ENCODE measurements around the gene LGALSL.

- TF ChIP-seq ZFP30 (CRISPR knock-in tag; IDR thresholded peaks at IDR 0.05) = no peak
- TF ChIP-seq OSR1 (CRISPR knock-in tag; IDR thresholded peaks at IDR 0.05) = no peak
Measured at GRCh38 chr2:64492821-64493220, 38.9 kb downstream of the LGALSL start.
